AG10803 (cell line): ENCODE measurements around the gene RTN4.
A peak's percentile ranks its signal among the peaks of the same experiment; 100 is the strongest.

Experiments
- DNase-seq: peaks from one replicate; pipeline ENCODE4 v3.0.0; 2010; ENCODE audit warnings: low read depth
- H3K4me3 ChIP-seq: 2 replicates; pipeline ENCODE4 v1.5.1; 2011; ENCODE audit warnings: mild to moderate bottlenecking, low read length, control low read depth
- CTCF ChIP-seq: conservative IDR thresholded peaks from 2 replicates; pipeline ENCODE4 v1.5.1; 2011; ENCODE audit warnings: mild to moderate bottlenecking, low read length, control low read depth, inconsistent platforms

RTN4 gene

GRCh38 chr2:54950811-54951210 is 99.4 kb downstream of the RTN4 start:
- no peak overlapping the region for H3K4me3 ChIP-seq
- no peak for DNase-seq
- no peak for TF ChIP-seq CTCF

- no peak overlapping the region for H3K4me3 ChIP-seq
- no peak for DNase-seq
- no peak for TF ChIP-seq CTCF
These were observed 100.8 kb downstream of the RTN4 start for GRCh38 chr2:54949431-54949830.

- no peak for TF ChIP-seq CTCF
- DNase-seq, result no peak
- no peak overlapping the region for H3K4me3 ChIP-seq
These were observed 102.1 kb downstream of the RTN4 start for GRCh38 chr2:54948120-54948519.

- no peak for TF ChIP-seq CTCF
- no peak for DNase-seq
- H3K4me3 ChIP-seq, result no peak overlapping the region
These were observed 102.6 kb downstream of the RTN4 start for GRCh38 chr2:54947646-54948045.

GRCh38 chr2:54947136-54947535 is 103.1 kb downstream of the RTN4 start:
- DNase-seq, result no peak
- no peak for TF ChIP-seq CTCF
- H3K4me3 ChIP-seq, result no peak overlapping the region

GRCh38 chr2:54946220-54946805 is 103.9 kb downstream of the RTN4 start:
- H3K4me3 ChIP-seq, result no peak overlapping the region
- TF ChIP-seq CTCF, result no peak
- no peak for DNase-seq

- DNase-seq, result peak; percentile 90
- TF ChIP-seq CTCF, result no peak; the same call in 1 of the 2 replicates
- no peak overlapping the region for H3K4me3 ChIP-seq
These were observed 104.6 kb downstream of the RTN4 start for GRCh38 chr2:54945391-54946219.
